Measurements from ENCODE around the gene IHH. TPM values are rescaled to one million over a fixed set of nuclear protein-coding genes. Genes with fewer than 3 reads are reported as not detected.

Gene IHH
- total and polyA plus RNA-seq, 2 of the 8 experiments (the other 6 are each of a cell fraction or from before 2014, with no cell fraction given), result 0.03 TPM; not detected in 1

- H2BK20ac ChIP-seq (ENCODE audit: low read length), result no peak overlapping the region
- H3K4me3 ChIP-seq (ENCODE audit: extremely low read depth in 1 of 4, insufficient read depth in 2 of 4, low read depth in 3 of 4, low read length in 4 of 4), result peak overlapping the region in 3 of 4 experiments; percentile 14 to 53 (median 26); a peak in 4 of 8 replicates
- peaks cover 0 to 27% (median 14%) of the 10 kb centered on the region in 4 experiments; a peak in 6 of 7 replicates for H3K4me1 ChIP-seq (replicated peaks in 1 of 4; ENCODE audit: control insufficient read depth in 3 of 4, insufficient read depth in 4 of 4, low read length in 3 of 4)
- H3K79me2 ChIP-seq (ENCODE audit: control insufficient read depth in 1 of 2, insufficient read depth in 2 of 2, low read length in 2 of 2), result no peaks in the 10 kb centered on the region
- H3K27me3 ChIP-seq (replicated peaks in 1 of 4; ENCODE audit: control insufficient read depth in 3 of 4, extremely low read depth in 1 of 4, insufficient read depth in 3 of 4, low read length in 3 of 4), result peaks cover 70 to 92% (median 84%) of the 10 kb centered on the region in 4 experiments
- no peak overlapping the region for H3K27ac ChIP-seq (ENCODE audit: low read depth, low read length)
- peaks cover 5% of the 10 kb centered on the region; the same call in 1 of the 2 replicates for H3K23me2 ChIP-seq (ENCODE audit: low read depth, low read length)
- ChIA-PET CTCF (ENCODE audit: partially characterized antibody) (interaction anchor here (0.6 to 62.8 kb wide), 38 partner anchors 1 to 482 kb away, joined by 3 to 1777 read pairs (median 6); partner anchors contain the start of genes CFAP65, CRYBA2, IHH and NHEJ1), POLR2A (ENCODE audit: partially characterized antibody) (interaction anchor here (1.1 to 1.7 kb wide), 3 partner anchors 19 to 99 kb away, joined by 3 to 5 read pairs (median 4); no protein-coding TSS in a partner anchor)
- peak; percentile 19 for TF ChIP-seq CTBP2 (IDR thresholded peaks at IDR 0.05; ENCODE audit: borderline replicate concordance, insufficient read depth, insufficient read length, low read length)
- no peak for TF ChIP-seq EGR1 (IDR thresholded peaks at IDR 0.05; ENCODE audit: borderline replicate concordance, low read depth, low read length)
- H3K56ac ChIP-seq (replicated peaks; ENCODE audit: insufficient read length, low read depth, low read length), result no peak overlapping the region
- no peaks in the 10 kb centered on the region for H3K79me1 ChIP-seq (ENCODE audit: low read depth, low read length)
- no peak overlapping the region for H3K23ac ChIP-seq (ENCODE audit: insufficient read length)
- H3K36me3 ChIP-seq (ENCODE audit: control insufficient read depth in 2 of 4, insufficient read depth in 4 of 4, low read length in 3 of 4), result peaks cover 0 to 13% (median 0%) of the 10 kb centered on the region in 4 experiments; a peak in 1 of 8 replicates
- FAIRE-seq, result no peak
- peaks cover 8 to 9% of the 10 kb centered on the region in 2 experiments for H4K20me1 ChIP-seq (replicated peaks in 1 of 2; ENCODE audit: control insufficient read depth in 1 of 2, insufficient read depth in 2 of 2, low read length in 2 of 2)
- no peak overlapping the region for H4K91ac ChIP-seq (replicated peaks; ENCODE audit: insufficient read length, low read length)
- no peak overlapping the region for H2AFZ ChIP-seq (ENCODE audit: low read length)
- no peak overlapping the region for H2BK12ac ChIP-seq (ENCODE audit: low read depth, low read length)
- no peak overlapping the region for H2BK15ac ChIP-seq (ENCODE audit: low read length)
- H3K9me3 ChIP-seq (ENCODE audit: insufficient read depth in 2 of 2, low read depth in 1 of 2, low read length in 1 of 2), result no peaks in the 10 kb centered on the region
- peak in 1 of 2 experiments; percentile 56 for DNase-seq (ENCODE audit: low read depth in 1 of 2, low spot score in 2 of 2)
- H2AK5ac ChIP-seq (ENCODE audit: low read depth, low read length), result no peak overlapping the region
- H4K8ac ChIP-seq (ENCODE audit: extremely low read depth, insufficient read depth, low read length), result 0 out of 2 replicates have a peak overlapping the region, but pooled peaks have one; percentile 20
- no peak overlapping the region for H3K14ac ChIP-seq (ENCODE audit: insufficient read length)
- 29% methylated on average over 34 of the region's 42 CpGs; no CpG with 5 or more reads in 1 of the 2 experiments for WGBS, 2 experiments (ENCODE audit: extremely low coverage in 1 of 2, insufficient coverage in 1 of 2, insufficient read length in 1 of 2, insufficient replicate concordance in 2 of 2, low coverage in 1 of 2, low lambda C conversion rate in 2 of 2, missing lambda C conversion rate in 1 of 2)
- peak overlapping the region; percentile 46 to 70; a peak in 2 of 4 replicates for H3K4me2 ChIP-seq (ENCODE audit: insufficient read depth in 1 of 2, low read depth in 2 of 2, low read length in 2 of 2)
- peak overlapping the region; percentile 19; the same call in 1 of the 2 replicates for H3K18ac ChIP-seq (ENCODE audit: extremely low read depth, low read length)
- no peak overlapping the region for H2BK120ac ChIP-seq (replicated peaks; ENCODE audit: low read depth, low read length)
- H3K9ac ChIP-seq (replicated peaks in 1 of 4; ENCODE audit: extremely low read depth in 1 of 4, low read depth in 3 of 4, low read length in 3 of 4), result no peak overlapping the region
- no peak overlapping the region for H3K4ac ChIP-seq (replicated peaks; ENCODE audit: insufficient read length, low read depth, low read length)
- H4K5ac ChIP-seq (ENCODE audit: insufficient read length, low read depth, low read length), result no peak overlapping the region
- no peak overlapping the region for H2BK5ac ChIP-seq (ENCODE audit: low read depth, low read length)
Observed at GRCh38 chr2:219058541-219059374, 2.0 kb downstream of the IHH start.

Measured in H1 (cell line).